Mesenchymal stem cell (in vitro differentiated cells and primary cell): ENCODE data around the gene C11orf52.

ENCODE experiments used
- DNase-seq: peaks from one replicate; pipeline ENCODE4 v3.0.0-alpha.2; 2013
- H2AFZ ChIP-seq: one replicate; pipeline ENCODE4 v1.6.1; 2013; ENCODE audit warnings: low read depth, mild to moderate bottlenecking, control low read depth, inconsistent platforms, low read length, moderate library complexity
- H2AK5ac ChIP-seq: 2 replicates; pipeline ENCODE4 v1.6.1; 2013; ENCODE audit warnings: low read length, moderate library complexity, mild to moderate bottlenecking, inconsistent platforms; ENCODE audit not compliant: severe bottlenecking
- H2BK120ac ChIP-seq: one replicate; pipeline ENCODE4 v1.6.1; 2013; ENCODE audit warnings: low read depth, mild to moderate bottlenecking, inconsistent platforms, low read length, moderate library complexity
- H2BK12ac ChIP-seq, 2 experiments: one replicate each; pipeline ENCODE4 v1.6.1; 2013; ENCODE audit warnings: inconsistent platforms in 2 of 2, low read length in 2 of 2, mild to moderate bottlenecking in 2 of 2, moderate library complexity in 2 of 2, control low read depth in 1 of 2
- H2BK15ac ChIP-seq: one replicate; pipeline ENCODE4 v1.6.1; 2013; ENCODE audit warnings: mild to moderate bottlenecking, low read depth, inconsistent platforms; ENCODE audit not compliant: poor library complexity, severe bottlenecking
- H2BK5ac ChIP-seq: 2 replicates; pipeline ENCODE4 v1.6.1; 2013; ENCODE audit warnings: low read depth, mild to moderate bottlenecking, low read length, control low read depth, inconsistent platforms; ENCODE audit not compliant: poor library complexity, severe bottlenecking
- H3K14ac ChIP-seq, 2 experiments: one replicate each; pipeline ENCODE4 v1.6.1; 2013; ENCODE audit warnings: inconsistent platforms in 2 of 2, low read length in 2 of 2, control low read depth in 1 of 2, mild to moderate bottlenecking in 1 of 2, moderate library complexity in 1 of 2
- H3K18ac ChIP-seq, 2 experiments: one replicate each; pipeline ENCODE4 v1.6.1; 2013; ENCODE audit warnings: inconsistent platforms in 2 of 2, low read length in 2 of 2, control low read depth in 1 of 2, low read depth in 1 of 2, mild to moderate bottlenecking in 1 of 2
- H3K23ac ChIP-seq, 2 experiments: one replicate each; pipeline ENCODE4 v1.6.1; 2013; ENCODE audit warnings: inconsistent platforms in 2 of 2, low read length in 2 of 2, mild to moderate bottlenecking in 2 of 2, moderate library complexity in 2 of 2, control low read depth in 1 of 2
- H3K27ac ChIP-seq: 2 replicates; pipeline ENCODE4 v1.5.1; 2013; ENCODE audit warnings: mild to moderate bottlenecking, moderate library complexity, low read length, control low read depth, inconsistent platforms; ENCODE audit not compliant: poor library complexity, severe bottlenecking
- H3K27me3 ChIP-seq, 2 experiments: 2 replicates each; pipeline versions ENCODE4 v1.6.1 to v1.7.0; 2013; ENCODE audit warnings: low read length in 2 of 2, mild to moderate bottlenecking in 2 of 2, moderate library complexity in 2 of 2, control low read depth in 1 of 2, inconsistent platforms in 1 of 2; ENCODE audit not compliant: control insufficient read depth in 1 of 2, insufficient read depth in 1 of 2
- H3K36me3 ChIP-seq, 2 experiments: 2 replicates each; pipeline versions ENCODE4 v1.6.1 to v1.7.0; 2013; ENCODE audit warnings: low read length in 2 of 2, control low read depth in 1 of 2, inconsistent platforms in 1 of 2, low read depth in 1 of 2, mild to moderate bottlenecking in 1 of 2; ENCODE audit not compliant: insufficient read depth in 2 of 2, control insufficient read depth in 1 of 2
- H3K4ac ChIP-seq, 2 experiments: one replicate each; pipeline ENCODE4 v1.6.1; 2013; ENCODE audit warnings: inconsistent platforms in 2 of 2, low read length in 2 of 2, mild to moderate bottlenecking in 2 of 2, moderate library complexity in 2 of 2, control low read depth in 1 of 2, low read depth in 1 of 2
- H3K4me1 ChIP-seq: 2 replicates; pipeline ENCODE4 v1.6.1; 2013; ENCODE audit warnings: low read depth, low read length, control low read depth; ENCODE audit not compliant: control insufficient read depth, insufficient read depth
- H3K4me2 ChIP-seq: 2 replicates; pipeline ENCODE4 v1.6.1; 2013; ENCODE audit warnings: low read length, mild to moderate bottlenecking, inconsistent platforms; ENCODE audit not compliant: poor library complexity, severe bottlenecking
- H3K4me3 ChIP-seq, 2 experiments: 2 replicates each; pipeline versions ENCODE4 v1.5.1 to v1.7.0; 2013; ENCODE audit warnings: low read length in 2 of 2, mild to moderate bottlenecking in 2 of 2, control low read depth in 1 of 2, low read depth in 1 of 2; ENCODE audit not compliant: insufficient read depth in 1 of 2
- H3K79me1 ChIP-seq: replicated peaks from 2 replicates; pipeline ENCODE4 v1.6.1; 2013; ENCODE audit warnings: mild to moderate bottlenecking, control low read depth, low read length, inconsistent platforms; ENCODE audit not compliant: poor library complexity, severe bottlenecking
- H3K9ac ChIP-seq: 2 replicates; pipeline ENCODE4 v1.7.0; 2013; ENCODE audit warnings: mild to moderate bottlenecking, low read length, moderate library complexity
- H3K9me3 ChIP-seq: 2 replicates; pipeline ENCODE4 v1.7.0; 2013; ENCODE audit warnings: mild to moderate bottlenecking, low read length; ENCODE audit not compliant: control insufficient read depth
- H4K8ac ChIP-seq: one replicate; pipeline ENCODE4 v1.6.1; 2013; ENCODE audit warnings: inconsistent platforms, mild to moderate bottlenecking, low read length, moderate library complexity
- H4K91ac ChIP-seq: one replicate; pipeline ENCODE4 v1.6.1; 2013; ENCODE audit warnings: mild to moderate bottlenecking, low read length, inconsistent platforms
- WGBS: methylation state at CpG from one replicate; pipeline ENCODE4 v1.1.7; 2013; ENCODE audit warnings: mixed read lengths; 5-methylcytosine and 5-hydroxymethylcytosine counted together

The C11orf52 gene

GRCh38 chr11:111942829-111943228 lies 24.1 kb downstream of the C11orf52 start:
- no peaks in the 10 kb centered on the region for H3K9me3 ChIP-seq
- H3K4me2 ChIP-seq, result no peak overlapping the region
- no peak overlapping the region for H2BK120ac ChIP-seq
- H3K14ac ChIP-seq, result no peak overlapping the region
- peaks cover 12% of the 10 kb centered on the region for H3K4me1 ChIP-seq
- peak; percentile 18 for DNase-seq
- H2BK15ac ChIP-seq, result no peak overlapping the region
- no peak overlapping the region for H3K9ac ChIP-seq
- H2AK5ac ChIP-seq, result no peak overlapping the region
- no peaks in the 10 kb centered on the region for H3K27me3 ChIP-seq
- H2BK12ac ChIP-seq, result no peak overlapping the region
- H3K4me3 ChIP-seq, result no peak overlapping the region
- no peak overlapping the region for H4K91ac ChIP-seq
- H2AFZ ChIP-seq, result no peak overlapping the region
- no peak overlapping the region for H3K27ac ChIP-seq
- 98% methylated on average over 6 of the region's 7 CpGs for WGBS
- H3K36me3 ChIP-seq, result no peaks in the 10 kb centered on the region
- no peak overlapping the region for H2BK5ac ChIP-seq
- no peak overlapping the region for H3K4ac ChIP-seq
- peaks cover 19% of the 10 kb centered on the region for H3K79me1 ChIP-seq
- H3K18ac ChIP-seq, result no peak overlapping the region
- H3K23ac ChIP-seq, result no peak overlapping the region
- H4K8ac ChIP-seq, result no peak overlapping the region

- 73% methylated on average over 3 of the region's 3 CpGs for WGBS
- H3K14ac ChIP-seq, result no peak overlapping the region
- peak overlapping the region; percentile 77 for H2AK5ac ChIP-seq
- no peak overlapping the region for H4K91ac ChIP-seq
- peaks cover 22% of the 10 kb centered on the region for H3K79me1 ChIP-seq
- H3K4me2 ChIP-seq, result no peak overlapping the region
- peaks cover 5% of the 10 kb centered on the region for H3K4me1 ChIP-seq
- DNase-seq, result peak; percentile 91
- no peak overlapping the region for H3K4ac ChIP-seq
- no peaks in the 10 kb centered on the region for H3K36me3 ChIP-seq
- H3K27ac ChIP-seq, result peak overlapping the region; percentile 32
- H2AFZ ChIP-seq, result no peak overlapping the region
- H3K18ac ChIP-seq, result no peak overlapping the region
- H3K23ac ChIP-seq, result no peak overlapping the region
- H2BK120ac ChIP-seq, result no peak overlapping the region
- H2BK15ac ChIP-seq, result no peak overlapping the region
- peak overlapping the region in 1 of 2 experiments; percentile 41 for H3K4me3 ChIP-seq
- H3K9me3 ChIP-seq, result no peaks in the 10 kb centered on the region
- H3K27me3 ChIP-seq, result no peaks in the 10 kb centered on the region
- no peak overlapping the region for H2BK12ac ChIP-seq
- no peak overlapping the region for H2BK5ac ChIP-seq
- no peak overlapping the region for H4K8ac ChIP-seq
- H3K9ac ChIP-seq, result peak overlapping the region; percentile 86
Measured at GRCh38 chr11:111944139-111944538, 25.4 kb downstream of the C11orf52 start.

- Histone ChIP-seq H3K14ac (no peak overlapping the region), H2BK12ac (no peak overlapping the region)
- 84% methylated on average over 4 of the region's 5 CpGs for whole genome bisulfite sequencing
Measured at GRCh38 chr11:111944651-111945051, 25.9 kb downstream of the C11orf52 start.

GRCh38 chr11:111945198-111945597 lies 26.5 kb downstream of the C11orf52 start:
- H4K91ac ChIP-seq, result no peak overlapping the region
- peak overlapping the region; percentile 27 for H4K8ac ChIP-seq
- no peaks in the 10 kb centered on the region for H3K9me3 ChIP-seq
- H3K23ac ChIP-seq, result no peak overlapping the region
- no peak overlapping the region for H2BK5ac ChIP-seq
- peak overlapping the region; percentile 57 for H2AK5ac ChIP-seq
- H3K36me3 ChIP-seq, result no peaks in the 10 kb centered on the region
- no peak overlapping the region for H2BK15ac ChIP-seq
- no peak overlapping the region for H2BK120ac ChIP-seq
- H2AFZ ChIP-seq, result no peak overlapping the region
- 64% methylated on average over 1 of the region's 1 CpG for WGBS
- H3K4me1 ChIP-seq, result peaks cover 5% of the 10 kb centered on the region
- DNase-seq, result peak; percentile 12
- H3K9ac ChIP-seq, result peak overlapping the region; percentile 86
- H3K4ac ChIP-seq, result peak overlapping the region in 1 of 2 experiments; percentile 55
- no peak overlapping the region for H3K14ac ChIP-seq
- no peak overlapping the region for H3K4me2 ChIP-seq
- no peaks in the 10 kb centered on the region for H3K27me3 ChIP-seq
- peak overlapping the region; percentile 32 for H3K27ac ChIP-seq
- peak overlapping the region in 1 of 2 experiments; percentile 27 for H3K4me3 ChIP-seq
- peaks cover 23% of the 10 kb centered on the region for H3K79me1 ChIP-seq
- peak overlapping the region in 1 of 2 experiments; percentile 78 for H2BK12ac ChIP-seq
- no peak overlapping the region for H3K18ac ChIP-seq

More at GRCh38 chr11:111944651-111945051, 25.9 kb downstream of the C11orf52 start:
- Histone ChIP-seq H4K8ac (no peak overlapping the region), H3K9ac (peak overlapping the region; percentile 86), H2AK5ac (no peak overlapping the region), H2AFZ (no peak overlapping the region), H3K36me3 (no peaks in the 10 kb centered on the region), H2BK120ac (no peak overlapping the region), H3K27me3 (no peaks in the 10 kb centered on the region), H3K18ac (no peak overlapping the region), H3K4me2 (no peak overlapping the region), H3K4ac (no peak overlapping the region), H2BK5ac (no peak overlapping the region), H3K23ac (no peak overlapping the region), H3K9me3 (no peaks in the 10 kb centered on the region), H3K79me1 (peaks cover 22% of the 10 kb centered on the region), H2BK15ac (no peak overlapping the region), H3K4me1 (peaks cover 5% of the 10 kb centered on the region), H4K91ac (no peak overlapping the region), H3K4me3 (peak overlapping the region in 1 of 2 experiments; percentile 41), H3K27ac (peak overlapping the region; percentile 32)
- DNase-seq, result peak; percentile 96
